Measurements from ENCODE around the gene ROR1.
"Not testable (repeated sequence)": the region's sequence is repeated elsewhere in the genome, so short reads cannot be mapped to it uniquely, and the experiment has no call there.

The ROR1 gene

DNA sequence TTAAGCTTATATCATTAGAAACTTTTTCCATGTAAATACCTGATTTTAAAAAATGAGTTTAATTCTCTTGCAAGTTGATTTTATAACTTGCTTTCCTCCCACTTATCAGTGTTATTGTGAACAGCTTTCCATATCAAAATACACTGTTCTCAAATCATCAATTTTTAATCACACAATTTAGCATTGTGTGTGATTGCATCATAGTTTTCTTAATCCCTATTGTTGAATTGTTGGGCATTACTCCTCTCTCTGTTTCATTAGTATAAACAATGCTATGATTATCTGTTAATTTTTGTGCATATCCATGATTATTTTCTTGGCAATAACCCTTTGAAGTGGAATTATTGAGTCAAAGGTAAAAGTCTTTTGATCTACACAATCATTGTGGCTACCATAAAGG lies 48.7 kb downstream of the ROR1 start:
- TF ChIP-seq SNAI2 (CRISPR knock-in tag; IDR thresholded peaks at IDR 0.05) (no peak), RARB (CRISPR knock-in tag; IDR thresholded peaks at IDR 0.05) (no peak), BACH2 (CRISPR knock-in tag; IDR thresholded peaks at IDR 0.05; ENCODE audit: borderline replicate concordance) (no peak), TOX (CRISPR knock-in tag; IDR thresholded peaks at IDR 0.05; ENCODE audit: borderline replicate concordance) (no peak), ESRRG (CRISPR knock-in tag; IDR thresholded peaks at IDR 0.05) (no peak), ZFP3 (CRISPR knock-in tag; IDR thresholded peaks at IDR 0.05) (no peak), ZNF70 (CRISPR knock-in tag; IDR thresholded peaks at IDR 0.05) (no peak), OSR1 (CRISPR knock-in tag; IDR thresholded peaks at IDR 0.05) (no peak), CSRNP3 (CRISPR knock-in tag; IDR thresholded peaks at IDR 0.05) (no peak), GLIS3 (CRISPR knock-in tag; IDR thresholded peaks at IDR 0.05) (no peak), ZNF565 (CRISPR knock-in tag; conservative IDR thresholded peaks at IDR 0.05; ENCODE audit: low read depth) (no peak)
- TF ChIP-seq, protein P1, sequence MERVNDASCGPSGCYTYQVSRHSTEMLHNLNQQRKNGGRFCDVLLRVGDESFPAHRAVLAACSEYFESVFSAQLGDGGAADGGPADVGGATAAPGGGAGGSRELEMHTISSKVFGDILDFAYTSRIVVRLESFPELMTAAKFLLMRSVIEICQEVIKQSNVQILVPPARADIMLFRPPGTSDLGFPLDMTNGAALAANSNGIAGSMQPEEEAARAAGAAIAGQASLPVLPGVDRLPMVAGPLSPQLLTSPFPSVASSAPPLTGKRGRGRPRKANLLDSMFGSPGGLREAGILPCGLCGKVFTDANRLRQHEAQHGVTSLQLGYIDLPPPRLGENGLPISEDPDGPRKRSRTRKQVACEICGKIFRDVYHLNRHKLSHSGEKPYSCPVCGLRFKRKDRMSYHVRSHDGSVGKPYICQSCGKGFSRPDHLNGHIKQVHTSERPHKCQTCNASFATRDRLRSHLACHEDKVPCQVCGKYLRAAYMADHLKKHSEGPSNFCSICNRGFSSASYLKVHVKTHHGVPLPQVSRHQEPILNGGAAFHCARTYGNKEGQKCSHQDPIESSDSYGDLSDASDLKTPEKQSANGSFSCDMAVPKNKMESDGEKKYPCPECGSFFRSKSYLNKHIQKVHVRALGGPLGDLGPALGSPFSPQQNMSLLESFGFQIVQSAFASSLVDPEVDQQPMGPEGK (CRISPR knock-in tag; IDR thresholded peaks at IDR 0.05; ENCODE audit: borderline replicate concordance): no peak
- no peak for ATAC-seq

GRCh38 chr1:63824451-63824850 lies 50.6 kb downstream of the ROR1 start:
- no peak for ATAC-seq
- TF ChIP-seq ZC3H10 (CRISPR knock-in tag; IDR thresholded peaks at IDR 0.05): no peak
- TF ChIP-seq TCF4 (CRISPR knock-in tag; IDR thresholded peaks at IDR 0.05; ENCODE audit: borderline replicate concordance): no peak
- no peak for TF ChIP-seq ZFP3 (CRISPR knock-in tag; IDR thresholded peaks at IDR 0.05)
- TF ChIP-seq, protein P1 (CRISPR knock-in tag; IDR thresholded peaks at IDR 0.05; ENCODE audit: borderline replicate concordance): no peak
- TF ChIP-seq, protein P2, sequence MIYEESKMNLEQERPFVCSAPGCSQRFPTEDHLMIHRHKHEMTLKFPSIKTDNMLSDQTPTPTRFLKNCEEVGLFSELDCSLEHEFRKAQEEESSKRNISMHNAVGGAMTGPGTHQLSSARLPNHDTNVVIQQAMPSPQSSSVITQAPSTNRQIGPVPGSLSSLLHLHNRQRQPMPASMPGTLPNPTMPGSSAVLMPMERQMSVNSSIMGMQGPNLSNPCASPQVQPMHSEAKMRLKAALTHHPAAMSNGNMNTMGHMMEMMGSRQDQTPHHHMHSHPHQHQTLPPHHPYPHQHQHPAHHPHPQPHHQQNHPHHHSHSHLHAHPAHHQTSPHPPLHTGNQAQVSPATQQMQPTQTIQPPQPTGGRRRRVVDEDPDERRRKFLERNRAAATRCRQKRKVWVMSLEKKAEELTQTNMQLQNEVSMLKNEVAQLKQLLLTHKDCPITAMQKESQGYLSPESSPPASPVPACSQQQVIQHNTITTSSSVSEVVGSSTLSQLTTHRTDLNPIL (CRISPR knock-in tag; IDR thresholded peaks at IDR 0.05; ENCODE audit: low read depth): no peak
- no peak for TF ChIP-seq TOX (CRISPR knock-in tag; IDR thresholded peaks at IDR 0.05; ENCODE audit: borderline replicate concordance)
- no peak for TF ChIP-seq GLIS3 (CRISPR knock-in tag; IDR thresholded peaks at IDR 0.05)
- no peak for TF ChIP-seq ISL1 (CRISPR knock-in tag; IDR thresholded peaks at IDR 0.05)
- TF ChIP-seq BACH2 (CRISPR knock-in tag; IDR thresholded peaks at IDR 0.05; ENCODE audit: borderline replicate concordance): no peak

DNA sequence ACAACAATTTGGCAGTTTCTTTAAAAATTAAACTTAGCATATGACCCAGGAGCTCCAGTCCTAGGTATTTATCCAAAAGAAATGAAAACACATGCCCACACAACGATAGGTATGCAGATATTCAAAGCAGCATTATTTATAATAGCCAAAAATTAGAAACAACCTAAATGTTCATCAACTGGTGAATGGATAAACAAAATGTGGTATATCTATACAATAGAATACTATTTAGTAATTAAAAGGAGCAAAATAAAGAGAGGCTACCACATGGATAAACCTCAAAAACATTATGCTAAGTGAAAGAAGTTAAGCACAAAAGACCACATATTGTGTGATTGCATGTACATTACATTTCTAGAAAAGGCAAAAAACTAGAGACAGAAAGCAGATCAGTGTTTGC lies 51.3 kb downstream of the ROR1 start:
- ATAC-seq: no peak

DNA sequence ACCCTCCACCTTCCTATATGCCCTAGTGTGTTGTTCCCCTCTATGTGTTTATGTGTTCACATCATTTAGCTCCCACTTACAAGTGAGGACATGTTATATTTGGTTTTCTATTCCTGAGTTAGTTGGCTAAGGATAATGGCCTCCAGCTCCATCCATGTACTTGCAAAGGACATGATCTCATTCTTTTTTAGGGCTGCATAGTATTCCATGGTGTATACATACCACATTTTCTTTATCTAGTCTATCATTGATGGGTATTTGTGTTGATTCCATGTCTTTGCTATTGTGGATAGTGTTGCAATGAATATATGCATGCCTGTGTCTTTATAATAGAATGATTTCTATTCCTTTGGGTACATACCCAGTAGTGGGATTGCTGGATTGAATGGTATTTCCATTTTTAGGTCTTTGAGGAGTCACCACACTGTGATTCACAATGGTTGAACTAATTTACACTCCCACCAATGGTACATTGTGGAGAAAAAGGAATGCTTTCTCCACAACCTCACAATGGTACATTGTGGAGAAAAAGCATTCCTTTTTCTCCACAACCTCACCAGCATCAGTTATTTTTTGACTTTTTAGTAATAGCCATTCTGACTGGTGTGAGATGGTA lies 52.5 kb downstream of the ROR1 start:
- TF ChIP-seq ZNF8 (CRISPR knock-in tag; IDR thresholded peaks at IDR 0.05): peak; percentile 90
- not testable (repeated sequence) for ATAC-seq

More for the DNA sequence above, 51.3 kb downstream of the ROR1 start:
- TF ChIP-seq ZNF8 (CRISPR knock-in tag; IDR thresholded peaks at IDR 0.05) (peak; percentile 93), ZNF70 (CRISPR knock-in tag; IDR thresholded peaks at IDR 0.05) (no peak)

DNA sequence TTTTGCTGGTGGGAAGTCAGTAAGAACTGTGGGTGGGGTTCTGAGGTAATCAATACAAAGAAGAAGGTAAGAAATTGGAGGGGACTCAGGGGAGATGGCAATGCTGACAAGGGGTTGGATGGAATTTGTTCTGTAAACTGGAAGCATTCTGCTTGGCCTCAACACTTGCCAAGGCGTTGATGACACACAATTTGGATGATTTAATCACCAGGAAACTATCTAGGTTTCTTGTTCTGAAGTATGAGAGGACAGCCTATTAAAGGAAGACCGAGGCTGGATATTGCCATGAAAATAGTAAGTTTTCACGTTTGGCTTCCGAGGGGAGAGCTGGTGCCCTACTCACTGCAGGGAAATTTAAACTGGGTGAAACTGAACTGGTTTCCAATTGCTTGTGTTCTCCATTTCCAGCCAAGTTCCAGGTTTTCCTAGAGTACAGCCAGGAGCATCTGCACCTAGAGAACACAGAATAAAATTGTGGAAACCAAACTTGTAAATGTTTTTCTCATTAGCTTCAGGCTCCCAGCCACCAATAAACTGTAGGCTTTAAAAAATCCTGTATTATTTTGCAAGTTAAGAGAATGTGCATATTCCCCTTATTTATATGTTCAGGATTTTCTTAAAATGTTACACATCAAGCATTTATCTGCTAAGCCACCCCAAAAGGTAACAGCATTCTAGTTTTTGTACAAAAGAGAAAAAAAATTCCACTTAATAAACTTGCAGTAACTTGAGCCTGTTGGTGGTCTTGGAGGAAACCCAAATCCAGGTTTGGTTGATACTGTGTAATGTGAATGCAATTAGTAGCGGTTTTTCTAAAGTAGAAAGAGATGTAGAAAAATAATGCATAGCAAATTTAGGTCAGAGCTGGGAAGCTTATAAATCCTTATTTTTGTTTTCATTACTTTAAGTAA lies 53.8 kb downstream of the ROR1 start:
- no peak for ATAC-seq
- no peak for TF ChIP-seq ZNF70 (CRISPR knock-in tag; IDR thresholded peaks at IDR 0.05)
- no peak for TF ChIP-seq TSHZ2 (CRISPR knock-in tag; IDR thresholded peaks at IDR 0.05)
- no peak for TF ChIP-seq CSDC2 (CRISPR knock-in tag; IDR thresholded peaks at IDR 0.05)
- no peak for TF ChIP-seq BACH2 (CRISPR knock-in tag; IDR thresholded peaks at IDR 0.05; ENCODE audit: borderline replicate concordance)
- TF ChIP-seq, protein P1 (CRISPR knock-in tag; IDR thresholded peaks at IDR 0.05; ENCODE audit: borderline replicate concordance): no peak
- no peak for TF ChIP-seq ARNTL (CRISPR knock-in tag; IDR thresholded peaks at IDR 0.05; ENCODE audit: borderline replicate concordance, low read depth)
- no peak for TF ChIP-seq PPARA (CRISPR knock-in tag; IDR thresholded peaks at IDR 0.05; ENCODE audit: borderline replicate concordance)
- no peak for TF ChIP-seq ZNF8 (CRISPR knock-in tag; IDR thresholded peaks at IDR 0.05)

All from SK-N-SH treated with all-trans-retinoic acid at 6 μM for 48 hours (cell line).